GM21447 (cell line): Measurements from ENCODE around the gene CTSW.
A peak's percentile ranks its signal among the peaks of the same experiment; 100 is the strongest.
"Not testable (repeated sequence)": the region's sequence is repeated elsewhere in the genome, so short reads cannot be mapped to it uniquely, and the experiment has no call there.

Experiments
- ATAC-seq: cut with Tn5 transposase; IDR thresholded peaks from one replicate; pipeline ENCODE4 v1.9.1; 2021; ENCODE audit not compliant: unreplicated experiment

The CTSW gene, protein sequence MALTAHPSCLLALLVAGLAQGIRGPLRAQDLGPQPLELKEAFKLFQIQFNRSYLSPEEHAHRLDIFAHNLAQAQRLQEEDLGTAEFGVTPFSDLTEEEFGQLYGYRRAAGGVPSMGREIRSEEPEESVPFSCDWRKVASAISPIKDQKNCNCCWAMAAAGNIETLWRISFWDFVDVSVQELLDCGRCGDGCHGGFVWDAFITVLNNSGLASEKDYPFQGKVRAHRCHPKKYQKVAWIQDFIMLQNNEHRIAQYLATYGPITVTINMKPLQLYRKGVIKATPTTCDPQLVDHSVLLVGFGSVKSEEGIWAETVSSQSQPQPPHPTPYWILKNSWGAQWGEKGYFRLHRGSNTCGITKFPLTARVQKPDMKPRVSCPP

DNA sequence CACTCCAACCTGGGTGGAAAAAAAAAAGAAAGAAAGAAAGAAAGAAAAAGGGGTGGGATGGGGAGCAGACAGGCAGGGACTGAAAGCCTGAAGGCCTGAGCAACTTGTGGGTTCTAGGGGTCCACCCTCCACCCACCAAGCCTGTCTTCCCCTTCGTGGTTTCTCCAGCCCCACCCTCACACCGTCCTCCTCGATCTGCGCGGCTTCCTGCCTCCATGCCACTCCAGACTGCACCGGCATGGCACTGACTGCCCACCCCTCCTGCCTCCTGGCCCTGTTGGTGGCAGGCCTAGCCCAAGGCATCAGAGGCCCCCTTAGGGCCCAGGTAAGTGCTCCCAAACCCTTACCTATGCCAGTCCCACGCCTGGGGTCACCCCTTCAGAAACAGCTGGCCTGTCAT lies at the start of gene CTSW:
Gene CTSW (plus strand): TSS at position 221 of the 400 bp plus-strand sequence. CDS start 18 bp downstream, at position 239.
- ATAC-seq: no peak

- not testable (repeated sequence) for ATAC-seq
Measured at GRCh38 chr11:65832231-65832630, 47.4 kb upstream of the CTSW start.

DNA sequence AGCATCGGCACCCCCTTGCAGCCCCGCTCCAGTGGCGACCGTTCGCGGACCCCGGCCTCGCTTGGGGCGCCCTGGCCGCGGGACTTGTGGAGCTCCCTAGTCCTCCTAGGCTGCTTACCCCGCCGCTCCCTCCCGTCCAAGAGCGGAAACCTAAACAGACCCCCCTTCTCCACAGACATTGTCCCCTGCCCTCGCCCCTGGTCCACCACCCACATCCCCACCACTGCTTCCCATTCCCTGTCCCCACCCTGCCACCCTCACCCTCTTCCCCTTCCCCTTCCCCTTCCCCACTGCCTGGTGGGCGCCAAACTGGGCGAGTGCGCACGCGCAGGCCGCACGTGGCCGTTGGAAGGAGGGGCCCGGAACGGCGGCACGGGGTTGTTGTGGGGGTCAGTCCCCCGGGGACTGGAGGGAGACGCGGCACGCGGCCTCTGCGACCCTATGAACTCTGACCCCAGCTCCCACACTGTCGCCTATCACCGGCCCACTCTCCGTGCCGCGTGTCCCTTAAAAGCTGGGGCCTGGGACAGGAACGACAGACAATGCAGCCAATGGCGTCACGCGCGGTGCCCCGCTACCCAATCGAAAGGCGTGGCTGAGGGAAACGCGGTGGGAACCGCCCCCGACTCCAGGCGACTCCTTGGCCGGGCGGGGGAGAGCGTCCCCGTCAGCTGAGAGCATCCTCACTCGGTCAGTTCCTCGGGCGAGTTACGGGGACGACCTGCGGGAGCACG lies 46.2 kb upstream of the CTSW start, which contains the start of gene SNX32:
Gene SNX32 (plus strand): TSS at position 667 of the 734 bp plus-strand sequence. CDS start 103 bp downstream, outside the sequence.
- ATAC-seq: peak; percentile 92

DNA sequence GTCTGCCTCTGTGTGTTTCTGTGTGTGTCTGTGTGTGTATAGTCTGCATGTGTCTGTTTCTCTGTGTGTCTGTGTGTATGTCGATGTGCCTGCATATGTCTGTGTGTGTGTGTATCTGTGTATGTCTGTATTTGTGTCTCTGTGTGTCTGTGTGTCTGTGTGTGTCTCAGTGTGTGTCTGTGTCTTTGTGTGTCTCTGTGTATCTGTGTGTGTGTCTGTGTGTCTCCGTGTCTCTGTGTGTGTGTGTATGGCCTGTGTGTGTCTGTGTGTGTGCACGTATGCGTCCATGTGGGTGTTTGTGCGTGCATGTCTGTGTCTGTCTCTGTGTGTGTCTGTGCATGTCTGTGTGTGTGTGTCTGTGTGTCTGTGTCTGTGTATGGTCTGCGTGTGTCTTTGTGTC lies 45.4 kb upstream of the CTSW start:
- ATAC-seq: no peak

- ATAC-seq: no peak
Measured at GRCh38 chr11:65842144-65842543, 37.5 kb upstream of the CTSW start.

- ATAC-seq: no peak
Measured at GRCh38 chr11:65843811-65844210, 35.8 kb upstream of the CTSW start.

DNA sequence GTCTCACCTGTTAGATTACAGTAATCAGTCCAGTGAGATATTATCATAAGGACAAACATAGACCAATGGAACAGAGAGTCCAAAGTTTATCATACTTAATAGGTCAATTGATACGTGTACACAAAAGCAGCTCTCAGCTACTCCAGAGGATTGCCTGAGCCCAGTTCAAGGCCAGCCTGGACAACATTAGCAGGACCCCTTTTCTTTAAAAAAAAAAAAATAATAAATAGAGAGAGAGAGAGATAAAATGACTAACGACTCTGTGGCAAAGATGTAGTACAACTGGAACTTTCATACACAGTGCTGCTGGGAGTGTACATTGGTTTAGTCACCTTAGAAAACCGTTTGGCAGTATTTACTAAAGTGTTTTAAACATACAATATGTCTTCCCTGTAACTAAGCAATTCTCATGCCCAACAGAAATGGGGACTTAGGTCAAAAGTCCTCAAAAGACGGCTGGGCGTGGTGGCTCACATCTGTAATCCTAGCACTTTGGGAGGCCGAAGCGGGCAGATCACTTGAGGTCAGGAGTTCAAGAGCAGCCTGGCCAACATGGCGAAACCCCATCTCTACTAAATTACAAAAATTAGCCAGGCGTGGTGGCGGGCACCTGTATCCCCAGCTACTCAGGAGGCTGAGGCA lies 35.3 kb upstream of the CTSW start:
- no peak for ATAC-seq

GRCh38 chr11:65847746-65848145 lies 31.9 kb upstream of the CTSW start:
- no peak for ATAC-seq

- ATAC-seq: not testable (repeated sequence)
Measured at GRCh38 chr11:65848693-65849092, 30.9 kb upstream of the CTSW start.

DNA sequence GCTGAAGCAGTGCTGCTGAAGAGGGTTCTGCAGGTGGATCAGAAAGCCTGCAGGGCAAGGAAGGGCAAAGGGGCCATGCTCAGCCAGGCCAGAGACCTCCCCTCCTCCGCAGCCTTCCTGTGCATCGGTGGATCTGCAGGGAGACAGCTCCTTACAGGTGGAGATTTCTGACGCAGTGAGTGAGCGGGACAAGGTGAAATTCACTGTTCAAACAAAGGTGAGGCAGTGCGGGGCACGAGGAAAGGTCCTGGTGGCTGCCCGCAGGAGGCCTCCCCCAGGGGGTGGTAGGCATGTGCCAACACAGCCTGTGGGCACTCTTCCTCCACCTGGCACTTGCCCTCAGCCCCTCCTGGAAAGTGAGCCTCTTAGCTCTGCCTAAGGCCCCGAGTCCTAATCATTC lies 30.3 kb upstream of the CTSW start:
- no peak for ATAC-seq

- ATAC-seq: no peak
Measured at GRCh38 chr11:65849771-65850216, 29.8 kb upstream of the CTSW start.

DNA sequence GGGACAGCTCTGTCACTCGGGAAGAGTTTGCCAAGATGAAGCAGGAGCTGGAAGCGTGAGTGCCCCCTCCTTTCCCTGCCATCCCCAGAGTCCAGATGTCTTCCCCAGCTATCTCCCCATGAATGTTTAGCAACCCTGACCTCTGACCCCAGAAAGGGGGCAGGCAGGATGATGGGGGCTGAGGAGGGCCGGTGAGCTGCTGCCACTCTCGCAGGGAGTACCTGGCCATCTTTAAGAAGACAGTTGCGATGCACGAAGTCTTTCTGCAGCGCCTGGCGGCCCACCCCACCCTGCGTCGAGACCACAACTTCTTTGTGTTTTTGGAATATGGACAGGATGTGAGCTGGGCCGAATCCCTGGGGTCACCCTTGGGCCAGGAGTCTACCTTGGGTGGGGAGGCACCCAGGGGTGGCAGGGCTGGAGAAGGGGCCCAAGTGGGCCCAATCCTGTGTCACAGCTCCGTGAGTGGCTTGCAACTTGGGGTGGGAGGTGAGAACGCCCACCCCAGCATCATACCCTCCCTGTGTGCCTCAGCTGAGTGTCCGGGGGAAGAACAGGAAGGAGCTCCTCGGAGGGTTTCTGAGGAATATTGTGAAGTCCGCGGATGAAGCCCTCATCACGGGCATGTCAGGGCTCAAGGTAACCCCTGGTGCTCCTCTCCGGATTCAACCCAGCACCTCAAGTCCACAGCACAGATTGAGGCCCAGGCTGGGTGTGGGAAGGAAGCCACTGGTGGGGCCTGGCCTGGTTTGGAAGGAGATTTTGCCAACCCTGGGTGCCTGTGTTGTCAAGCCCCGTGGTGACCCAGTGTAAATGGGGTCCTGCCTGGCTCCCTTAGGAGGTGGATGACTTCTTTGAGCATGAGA lies 29.2 kb upstream of the CTSW start:
- ATAC-seq: no peak

DNA sequence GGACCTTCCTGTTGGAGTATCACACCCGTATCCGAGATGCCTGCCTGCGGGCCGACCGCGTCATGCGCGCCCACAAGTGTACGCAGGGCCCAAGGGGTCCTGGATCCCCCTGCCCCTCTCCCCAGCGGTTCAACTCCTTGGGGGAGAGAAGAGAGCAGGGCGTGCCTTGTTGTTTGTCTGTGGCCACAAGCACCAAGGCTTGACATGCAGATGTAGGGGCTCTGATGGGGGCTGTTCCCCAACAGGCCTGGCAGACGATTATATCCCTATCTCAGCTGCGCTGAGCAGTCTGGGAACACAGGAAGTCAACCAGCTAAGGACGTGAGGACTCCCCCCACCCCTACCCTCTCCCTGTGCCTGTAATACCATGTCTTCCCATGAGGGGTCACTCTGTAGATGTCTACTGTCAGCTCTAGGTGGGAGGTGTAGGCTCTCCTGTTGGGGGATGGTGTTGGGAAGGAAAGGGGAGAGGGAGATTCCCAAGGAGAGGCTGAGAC lies 28.5 kb upstream of the CTSW start:
- ATAC-seq: no peak

GRCh38 chr11:65851811-65852507 lies 27.7 kb upstream of the CTSW start:
- ATAC-seq: no peak

- no peak for ATAC-seq
Measured at GRCh38 chr11:65852508-65853245, 27.0 kb upstream of the CTSW start.

GRCh38 chr11:65853246-65853979 lies 26.2 kb upstream of the CTSW start:
- ATAC-seq: no peak

GRCh38 chr11:65854161-65854592 lies 25.5 kb upstream of the CTSW start:
- no peak for ATAC-seq
